MM.1S (cell line): ENCODE results near the gene NDUFAF2.

Experiments
- EZH2 ChIP-seq: fragments of 300-600 bp; sonication (generic); optimal IDR thresholded peaks from 2 replicates; pipeline ENCODE3; 2017; ENCODE audit warnings: low read depth, mild to moderate bottlenecking, antibody characterized with exemption, low read length, mixed read lengths
- TF ChIP-seq, protein P1 (sequence below): fragments of 300-600 bp; sonication (generic); IDR thresholded peaks from 2 replicates; pipeline ENCODE4 v1.5.1; 2016; ENCODE audit warnings: antibody characterized with exemption, low read length, mixed read lengths

GRCh38 chr5:61163905-61164304, 218.9 kb downstream of the NDUFAF2 start:
- TF ChIP-seq, protein P1, sequence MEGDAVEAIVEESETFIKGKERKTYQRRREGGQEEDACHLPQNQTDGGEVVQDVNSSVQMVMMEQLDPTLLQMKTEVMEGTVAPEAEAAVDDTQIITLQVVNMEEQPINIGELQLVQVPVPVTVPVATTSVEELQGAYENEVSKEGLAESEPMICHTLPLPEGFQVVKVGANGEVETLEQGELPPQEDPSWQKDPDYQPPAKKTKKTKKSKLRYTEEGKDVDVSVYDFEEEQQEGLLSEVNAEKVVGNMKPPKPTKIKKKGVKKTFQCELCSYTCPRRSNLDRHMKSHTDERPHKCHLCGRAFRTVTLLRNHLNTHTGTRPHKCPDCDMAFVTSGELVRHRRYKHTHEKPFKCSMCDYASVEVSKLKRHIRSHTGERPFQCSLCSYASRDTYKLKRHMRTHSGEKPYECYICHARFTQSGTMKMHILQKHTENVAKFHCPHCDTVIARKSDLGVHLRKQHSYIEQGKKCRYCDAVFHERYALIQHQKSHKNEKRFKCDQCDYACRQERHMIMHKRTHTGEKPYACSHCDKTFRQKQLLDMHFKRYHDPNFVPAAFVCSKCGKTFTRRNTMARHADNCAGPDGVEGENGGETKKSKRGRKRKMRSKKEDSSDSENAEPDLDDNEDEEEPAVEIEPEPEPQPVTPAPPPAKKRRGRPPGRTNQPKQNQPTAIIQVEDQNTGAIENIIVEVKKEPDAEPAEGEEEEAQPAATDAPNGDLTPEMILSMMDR, result no peak
- no peak for TF ChIP-seq EZH2
